Measurements from ENCODE around the gene ARL8B.

The ARL8B gene

DNA sequence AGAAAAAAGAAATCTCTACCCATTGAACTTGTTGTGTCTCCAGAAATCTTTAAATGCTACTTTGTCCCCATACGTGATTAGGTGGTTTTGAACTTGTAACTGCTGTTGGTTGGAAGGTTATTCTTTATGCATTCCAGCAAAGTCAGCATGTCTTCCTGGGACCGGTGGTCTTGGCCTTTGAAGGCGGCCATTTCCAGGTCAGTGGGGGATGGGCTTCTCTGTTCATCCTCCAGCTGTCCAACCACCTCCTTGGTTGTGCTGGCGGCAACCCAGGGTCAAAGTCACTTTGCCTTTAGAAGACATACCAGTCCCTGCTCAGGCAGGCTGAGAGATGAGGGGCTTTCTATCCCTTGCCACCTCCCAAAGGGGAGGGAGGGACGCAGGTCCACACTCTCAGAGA lies 37.9 kb upstream of the ARL8B start:
- H3K4me3 ChIP-seq (replicated peaks; ENCODE audit: insufficient read depth, low read length), result no peak overlapping the region
- TF ChIP-seq SPI1 (IDR thresholded peaks at IDR 0.05; ENCODE audit: borderline replicate concordance, low read depth) (no peak), REST (IDR thresholded peaks at IDR 0.05; ENCODE audit: insufficient replicate concordance, low read depth) (no peak), POLR2AphosphoS5 (IDR thresholded peaks at IDR 0.05; ENCODE audit: low read depth) (no peak), GABPA (IDR thresholded peaks at IDR 0.05; ENCODE audit: low read depth) (no peak)
- TF ChIP-seq, protein P1, sequence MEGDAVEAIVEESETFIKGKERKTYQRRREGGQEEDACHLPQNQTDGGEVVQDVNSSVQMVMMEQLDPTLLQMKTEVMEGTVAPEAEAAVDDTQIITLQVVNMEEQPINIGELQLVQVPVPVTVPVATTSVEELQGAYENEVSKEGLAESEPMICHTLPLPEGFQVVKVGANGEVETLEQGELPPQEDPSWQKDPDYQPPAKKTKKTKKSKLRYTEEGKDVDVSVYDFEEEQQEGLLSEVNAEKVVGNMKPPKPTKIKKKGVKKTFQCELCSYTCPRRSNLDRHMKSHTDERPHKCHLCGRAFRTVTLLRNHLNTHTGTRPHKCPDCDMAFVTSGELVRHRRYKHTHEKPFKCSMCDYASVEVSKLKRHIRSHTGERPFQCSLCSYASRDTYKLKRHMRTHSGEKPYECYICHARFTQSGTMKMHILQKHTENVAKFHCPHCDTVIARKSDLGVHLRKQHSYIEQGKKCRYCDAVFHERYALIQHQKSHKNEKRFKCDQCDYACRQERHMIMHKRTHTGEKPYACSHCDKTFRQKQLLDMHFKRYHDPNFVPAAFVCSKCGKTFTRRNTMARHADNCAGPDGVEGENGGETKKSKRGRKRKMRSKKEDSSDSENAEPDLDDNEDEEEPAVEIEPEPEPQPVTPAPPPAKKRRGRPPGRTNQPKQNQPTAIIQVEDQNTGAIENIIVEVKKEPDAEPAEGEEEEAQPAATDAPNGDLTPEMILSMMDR (IDR thresholded peaks at IDR 0.05; ENCODE audit: insufficient read depth, low read length), result no peak
- no peaks in the 10 kb centered on the region for H3K27me3 ChIP-seq (ENCODE audit: insufficient read depth, poor library complexity, severe bottlenecking)
- DNase-seq (ENCODE audit: low read depth in 1 of 2, low spot score in 1 of 2), result no peak
- no peak overlapping the region for H3K27ac ChIP-seq (replicated peaks)

DNA sequence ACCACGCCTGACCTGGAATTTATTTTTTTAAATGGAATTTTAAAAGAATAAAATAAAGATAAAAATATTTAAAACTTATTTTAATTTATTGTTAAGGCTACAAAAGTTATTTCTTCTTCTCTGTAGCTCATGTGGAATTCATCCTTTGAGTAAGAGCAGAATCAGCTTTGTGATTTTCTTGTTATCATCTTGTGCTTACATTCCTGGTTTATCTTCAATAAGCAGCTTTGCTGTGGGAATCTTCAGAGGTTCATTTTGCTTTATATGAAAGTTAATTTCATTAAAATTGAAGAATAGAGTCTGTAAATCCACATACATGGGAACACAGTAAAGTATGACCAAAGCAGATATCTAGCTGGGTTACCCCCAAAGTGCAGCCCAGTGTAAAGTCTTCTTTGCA lies 35.4 kb upstream of the ARL8B start:
- DNase-seq (ENCODE audit: low read depth in 1 of 2, low spot score in 1 of 2), result no peak

DNA sequence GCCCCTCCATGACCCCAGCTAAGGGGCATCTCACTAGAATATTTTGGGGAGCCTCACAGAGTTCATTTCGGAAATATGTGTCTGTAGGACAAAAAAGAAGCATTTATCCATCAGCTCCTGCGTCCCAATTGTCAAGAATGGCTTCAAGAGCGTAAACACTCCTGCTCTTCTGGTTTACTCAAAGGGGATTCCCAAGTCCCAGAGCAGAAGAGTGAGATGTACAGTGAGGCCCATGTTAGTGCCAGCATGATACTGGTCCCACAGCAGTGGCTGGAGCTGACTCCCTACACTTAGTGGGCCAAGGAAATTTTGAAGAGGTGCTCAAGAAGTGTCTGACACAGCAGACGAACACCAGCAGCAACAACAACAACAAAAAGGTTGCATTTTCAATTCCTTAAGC lies 34.9 kb upstream of the ARL8B start:
- no peak overlapping the region for H3K27ac ChIP-seq (replicated peaks)
- TF ChIP-seq REST (IDR thresholded peaks at IDR 0.05; ENCODE audit: insufficient replicate concordance, low read depth), result no peak
- no peak for TF ChIP-seq POLR2AphosphoS5 (IDR thresholded peaks at IDR 0.05; ENCODE audit: low read depth)
- TF ChIP-seq GABPA (IDR thresholded peaks at IDR 0.05; ENCODE audit: low read depth), result no peak
- TF ChIP-seq, protein P1 (IDR thresholded peaks at IDR 0.05; ENCODE audit: insufficient read depth, low read length), result no peak
- TF ChIP-seq SPI1 (IDR thresholded peaks at IDR 0.05; ENCODE audit: borderline replicate concordance, low read depth), result no peak
- no peak overlapping the region for H3K4me3 ChIP-seq (replicated peaks; ENCODE audit: insufficient read depth, low read length)
- DNase-seq (ENCODE audit: low read depth in 1 of 2, low spot score in 1 of 2), result no peak
- H3K27me3 ChIP-seq (ENCODE audit: insufficient read depth, poor library complexity, severe bottlenecking), result no peaks in the 10 kb centered on the region

More for the DNA sequence above, 35.4 kb upstream of the ARL8B start:
- H3K27ac ChIP-seq (replicated peaks), result no peak overlapping the region
- H3K27me3 ChIP-seq (ENCODE audit: insufficient read depth, poor library complexity, severe bottlenecking), result no peaks in the 10 kb centered on the region
- no peak for TF ChIP-seq GABPA (IDR thresholded peaks at IDR 0.05; ENCODE audit: low read depth)
- H3K4me3 ChIP-seq (replicated peaks; ENCODE audit: insufficient read depth, low read length), result no peak overlapping the region

- H3K4me3 ChIP-seq (replicated peaks; ENCODE audit: insufficient read depth, low read length), result no peak overlapping the region
- TF ChIP-seq POLR2AphosphoS5 (IDR thresholded peaks at IDR 0.05; ENCODE audit: low read depth) (no peak), SPI1 (IDR thresholded peaks at IDR 0.05; ENCODE audit: borderline replicate concordance, low read depth) (no peak), GABPA (IDR thresholded peaks at IDR 0.05; ENCODE audit: low read depth) (no peak), REST (IDR thresholded peaks at IDR 0.05; ENCODE audit: insufficient replicate concordance, low read depth) (no peak)
- TF ChIP-seq, protein P1 (IDR thresholded peaks at IDR 0.05; ENCODE audit: insufficient read depth, low read length), result no peak
- no peaks in the 10 kb centered on the region for H3K27me3 ChIP-seq (ENCODE audit: insufficient read depth, poor library complexity, severe bottlenecking)
- DNase-seq (ENCODE audit: low read depth in 1 of 2, low spot score in 1 of 2), result no peak
- no peak overlapping the region for H3K27ac ChIP-seq (replicated peaks)
Observed at GRCh38 chr3:5090197-5090596, 31.9 kb upstream of the ARL8B start.

Data from HL-60 (cell line).